ENCODE results near the gene MYOM1.

MYOM1 gene

GRCh38 chr18:3219631-3220335 is at the start of gene MYOM1:
TSS of gene MYOM1 (minus strand) at chr18:3219968. CDS start at chr18:3215223, 4,745 bp downstream.
- no peak for DNase-seq

GRCh38 chr18:3269241-3269913 is 49.6 kb upstream of the MYOM1 start:
- no peak for DNase-seq

GRCh38 chr18:3268306-3268705 is 48.5 kb upstream of the MYOM1 start:
- DNase-seq = no peak

GRCh38 chr18:3266062-3266608 is 46.4 kb upstream of the MYOM1 start:
- no peak for DNase-seq

GRCh38 chr18:3265564-3266033 is 45.8 kb upstream of the MYOM1 start:
- no peak for DNase-seq

GRCh38 chr18:3264362-3264761 is 44.6 kb upstream of the MYOM1 start:
- DNase-seq = no peak

- no peak for DNase-seq
These were observed 43.4 kb upstream of the MYOM1 start for GRCh38 chr18:3263132-3263700.

GRCh38 chr18:3262234-3263131 is 42.7 kb upstream of the MYOM1 start:
- DNase-seq = no peak

- peak; percentile 49 for DNase-seq
These were observed 41.8 kb upstream of the MYOM1 start, which contains the start of gene MYL12B for GRCh38 chr18:3261373-3262233. TSS of gene MYL12B (plus strand) at chr18:3262133. CDS start at chr18:3272899, 10,766 bp downstream.

- DNase-seq = no peak
These were observed 41.2 kb upstream of the MYOM1 start for GRCh38 chr18:3260995-3261372.

GRCh38 chr18:3257627-3258120 is 37.9 kb upstream of the MYOM1 start:
- no peak for DNase-seq

- DNase-seq = no peak
These were observed 37.2 kb upstream of the MYOM1 start for GRCh38 chr18:3256693-3257626.

- no peak for DNase-seq
These were observed 35.9 kb upstream of the MYOM1 start for GRCh38 chr18:3255611-3256165.

GRCh38 chr18:3254725-3255124 is 35.0 kb upstream of the MYOM1 start:
- DNase-seq = no peak

- no peak for DNase-seq
These were observed 33.1 kb upstream of the MYOM1 start for GRCh38 chr18:3252843-3253242.

GRCh38 chr18:3251963-3252277 is 32.2 kb upstream of the MYOM1 start:
- no peak for DNase-seq

- no peak for DNase-seq
These were observed 31.6 kb upstream of the MYOM1 start for GRCh38 chr18:3251249-3251962.

GRCh38 chr18:3250237-3251107 is 30.7 kb upstream of the MYOM1 start:
- no peak for DNase-seq
